ENCODE data around the gene ZDHHC19.
A peak's percentile ranks its signal among the peaks of the same experiment; 100 is the strongest.

The ZDHHC19 gene

DNA sequence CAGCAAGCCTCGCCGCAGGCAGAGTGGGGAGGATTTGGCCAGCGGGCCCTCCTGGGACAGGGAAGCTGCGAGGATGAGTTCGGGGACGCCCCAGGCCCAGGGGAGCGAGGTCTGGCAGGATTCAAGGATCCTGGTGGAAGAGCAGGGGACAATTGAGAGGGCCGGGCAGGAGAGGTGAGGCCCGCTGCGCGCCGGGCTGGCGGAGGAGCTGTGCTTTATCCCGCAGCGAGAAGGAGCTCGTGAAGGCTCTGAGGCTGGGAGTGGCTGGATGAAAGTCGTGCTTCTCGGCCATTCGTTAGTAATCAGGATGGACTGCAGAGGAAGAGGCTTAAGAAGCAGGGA lies 8.7 kb upstream of the ZDHHC19 start:
- Histone ChIP-seq H3K27ac (ENCODE audit: low read depth, low read length, poor library complexity, severe bottlenecking) (no peak overlapping the region), H2AFZ (ENCODE audit: low read length) (no peak overlapping the region), H3K9ac (ENCODE audit: low read length) (no peak overlapping the region), H3K9me2 (ENCODE audit: low read depth, low read length) (no peaks in the 10 kb centered on the region), H3K4me3 (ENCODE audit: low read depth, low read length, poor library complexity, severe bottlenecking) (no peak overlapping the region), H4K20me1 (ENCODE audit: insufficient read depth, low read length) (no peaks in the 10 kb centered on the region), H3K79me2 (ENCODE audit: insufficient read depth, low read length) (no peaks in the 10 kb centered on the region), H3F3A (ENCODE audit: insufficient read depth, low read length) (no peaks in the 10 kb centered on the region), H3K36me3 (ENCODE audit: insufficient read depth, low read length) (no peaks in the 10 kb centered on the region), H3K4me1 (ENCODE audit: insufficient read depth, low read length, severe bottlenecking) (peaks cover 12% of the 10 kb centered on the region), H3K4me2 (ENCODE audit: low read length) (0 out of 2 replicates have a peak overlapping the region, but pooled peaks have one; percentile 57), H3K9me3 (ENCODE audit: low read length) (no peaks in the 10 kb centered on the region), H3K27me3 (ENCODE audit: insufficient read depth, low read length) (peaks cover 8% of the 10 kb centered on the region; the same call in 1 of the 2 replicates)
- TF ChIP-seq EZH2 (IDR thresholded peaks at IDR 0.05; ENCODE audit: borderline replicate concordance, low read length) = no peak
- TF ChIP-seq, protein P1, sequence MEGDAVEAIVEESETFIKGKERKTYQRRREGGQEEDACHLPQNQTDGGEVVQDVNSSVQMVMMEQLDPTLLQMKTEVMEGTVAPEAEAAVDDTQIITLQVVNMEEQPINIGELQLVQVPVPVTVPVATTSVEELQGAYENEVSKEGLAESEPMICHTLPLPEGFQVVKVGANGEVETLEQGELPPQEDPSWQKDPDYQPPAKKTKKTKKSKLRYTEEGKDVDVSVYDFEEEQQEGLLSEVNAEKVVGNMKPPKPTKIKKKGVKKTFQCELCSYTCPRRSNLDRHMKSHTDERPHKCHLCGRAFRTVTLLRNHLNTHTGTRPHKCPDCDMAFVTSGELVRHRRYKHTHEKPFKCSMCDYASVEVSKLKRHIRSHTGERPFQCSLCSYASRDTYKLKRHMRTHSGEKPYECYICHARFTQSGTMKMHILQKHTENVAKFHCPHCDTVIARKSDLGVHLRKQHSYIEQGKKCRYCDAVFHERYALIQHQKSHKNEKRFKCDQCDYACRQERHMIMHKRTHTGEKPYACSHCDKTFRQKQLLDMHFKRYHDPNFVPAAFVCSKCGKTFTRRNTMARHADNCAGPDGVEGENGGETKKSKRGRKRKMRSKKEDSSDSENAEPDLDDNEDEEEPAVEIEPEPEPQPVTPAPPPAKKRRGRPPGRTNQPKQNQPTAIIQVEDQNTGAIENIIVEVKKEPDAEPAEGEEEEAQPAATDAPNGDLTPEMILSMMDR (IDR thresholded peaks at IDR 0.05; ENCODE audit: low read length) = no peak

DNA sequence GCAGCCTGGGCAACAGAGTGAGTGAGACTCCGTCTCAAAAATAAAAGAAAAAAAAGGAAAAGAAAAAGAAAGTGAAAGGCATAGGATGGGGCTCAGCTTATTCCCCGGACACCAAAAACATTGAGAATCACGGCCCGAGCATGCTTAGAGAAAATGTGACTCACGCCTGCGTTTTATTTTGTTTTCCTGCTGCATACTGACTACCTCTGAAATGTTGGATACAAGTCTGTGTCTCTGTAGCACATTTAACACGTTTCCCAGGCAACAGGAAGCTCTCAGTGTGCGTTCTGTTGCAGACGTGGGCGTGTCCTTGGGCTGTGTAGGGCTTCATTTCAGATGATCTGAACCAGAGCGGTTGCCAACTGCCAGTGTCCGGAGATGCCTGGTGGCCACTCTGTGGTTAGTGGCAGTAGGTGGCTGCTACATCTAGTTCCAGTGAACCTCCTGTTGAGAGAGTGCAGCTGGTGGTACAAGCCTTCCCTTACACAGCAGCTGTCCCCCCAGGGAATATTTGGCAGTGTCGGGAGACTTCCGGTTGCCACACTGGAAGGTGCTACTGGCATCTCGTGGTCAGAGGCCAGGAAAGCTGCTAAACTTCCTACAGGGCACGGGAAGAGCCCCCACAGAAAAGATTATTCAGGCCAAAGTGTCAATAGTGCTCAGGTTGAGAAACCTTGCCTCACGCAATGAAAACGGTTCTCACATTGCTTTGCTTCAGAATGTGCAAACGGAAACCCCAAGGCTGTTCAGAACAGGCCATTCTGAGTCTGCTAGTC lies 8.2 kb upstream of the ZDHHC19 start:
- no peaks in the 10 kb centered on the region for H4K20me1 ChIP-seq (ENCODE audit: insufficient read depth, low read length)
- no peaks in the 10 kb centered on the region for H3K9me2 ChIP-seq (ENCODE audit: low read depth, low read length)
- no peaks in the 10 kb centered on the region for H3K9me3 ChIP-seq (ENCODE audit: low read length)
- no peak for TF ChIP-seq EZH2 (IDR thresholded peaks at IDR 0.05; ENCODE audit: borderline replicate concordance, low read length)
- TF ChIP-seq, protein P1 (IDR thresholded peaks at IDR 0.05; ENCODE audit: low read length) = no peak
- H3K4me2 ChIP-seq (ENCODE audit: low read length) = peak overlapping the region; percentile 57
- no peaks in the 10 kb centered on the region for H3K79me2 ChIP-seq (ENCODE audit: insufficient read depth, low read length)
- no peak overlapping the region for H2AFZ ChIP-seq (ENCODE audit: low read length)
- no peaks in the 10 kb centered on the region for H3F3A ChIP-seq (ENCODE audit: insufficient read depth, low read length)
- peak overlapping the region; percentile 37 for H3K4me3 ChIP-seq (ENCODE audit: low read depth, low read length, poor library complexity, severe bottlenecking)
- no peak overlapping the region for H3K27ac ChIP-seq (ENCODE audit: low read depth, low read length, poor library complexity, severe bottlenecking)
- peaks cover 8% of the 10 kb centered on the region; the same call in 1 of the 2 replicates for H3K27me3 ChIP-seq (ENCODE audit: insufficient read depth, low read length)
- H3K4me1 ChIP-seq (ENCODE audit: insufficient read depth, low read length, severe bottlenecking) = peaks cover 12% of the 10 kb centered on the region
- no peak overlapping the region for H3K9ac ChIP-seq (ENCODE audit: low read length)
- H3K36me3 ChIP-seq (ENCODE audit: insufficient read depth, low read length) = no peaks in the 10 kb centered on the region

DNA sequence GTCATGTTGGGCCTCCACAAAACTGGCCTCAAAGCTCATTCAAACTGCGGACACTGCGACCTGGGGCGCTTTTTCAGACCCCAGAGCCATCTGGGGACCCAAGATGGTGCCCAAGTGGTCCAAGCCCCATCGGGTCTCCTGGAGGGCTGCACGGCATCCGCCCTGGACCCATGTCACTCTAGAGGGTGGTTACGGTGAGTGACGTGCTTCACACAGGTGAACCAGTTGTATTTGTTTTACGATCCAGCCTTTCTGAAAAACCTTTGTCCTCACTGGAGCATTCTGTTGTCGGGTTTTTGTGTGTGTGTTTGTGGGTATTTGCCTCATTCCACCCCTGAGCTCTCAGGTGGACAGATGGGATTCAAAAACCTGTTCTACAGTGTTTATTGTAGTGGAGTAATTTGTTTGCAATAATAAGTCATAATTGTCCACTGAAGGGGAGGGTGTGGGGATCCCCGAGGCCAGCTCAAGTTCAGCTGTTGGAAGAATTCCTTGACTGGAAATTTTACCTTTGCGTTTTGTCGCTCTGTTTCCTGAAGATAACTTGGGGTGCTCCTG lies 7.0 kb upstream of the ZDHHC19 start:
- Histone ChIP-seq H3K4me1 (ENCODE audit: insufficient read depth, low read length, severe bottlenecking) (peaks cover 12% of the 10 kb centered on the region), H3K4me2 (ENCODE audit: low read length) (no peak overlapping the region), H3K9me3 (ENCODE audit: low read length) (no peaks in the 10 kb centered on the region), H3K4me3 (ENCODE audit: low read depth, low read length, poor library complexity, severe bottlenecking) (no peak overlapping the region), H3K9me2 (ENCODE audit: low read depth, low read length) (no peaks in the 10 kb centered on the region), H2AFZ (ENCODE audit: low read length) (no peak overlapping the region), H3K9ac (ENCODE audit: low read length) (no peak overlapping the region), H3K36me3 (ENCODE audit: insufficient read depth, low read length) (no peaks in the 10 kb centered on the region), H3K27ac (ENCODE audit: low read depth, low read length, poor library complexity, severe bottlenecking) (no peak overlapping the region), H3F3A (ENCODE audit: insufficient read depth, low read length) (no peaks in the 10 kb centered on the region), H3K27me3 (ENCODE audit: insufficient read depth, low read length) (peaks cover 6% of the 10 kb centered on the region; the same call in 1 of the 2 replicates), H3K79me2 (ENCODE audit: insufficient read depth, low read length) (no peaks in the 10 kb centered on the region), H4K20me1 (ENCODE audit: insufficient read depth, low read length) (no peaks in the 10 kb centered on the region)
- TF ChIP-seq, protein P1 (IDR thresholded peaks at IDR 0.05; ENCODE audit: low read length) = no peak
- TF ChIP-seq EZH2 (IDR thresholded peaks at IDR 0.05; ENCODE audit: borderline replicate concordance, low read length) = no peak

Data from OCI-LY1 (cell line).